Chondrocyte (in vitro differentiated cells): Measurements from ENCODE around the gene GNG7. TPM values are rescaled to one million over a fixed set of nuclear protein-coding genes. Genes with fewer than 3 reads are reported as not detected.
"Not testable (repeated sequence)": the region's sequence is repeated elsewhere in the genome, so short reads cannot be mapped to it uniquely, and the experiment has no call there.

Experiments used
- DNase-seq: peaks from one replicate; pipeline ENCODE4 v3.0.0; 2021; ENCODE audit warnings: mixed read lengths, low spot score
- H3K27ac Mint-ChIP-seq: one replicate; pipeline ENCODE4 v1.8.0; 2021; ENCODE audit warnings: mild to moderate bottlenecking, moderate library complexity, mixed read lengths; ENCODE audit not compliant: unreplicated experiment
- H3K27me3 Mint-ChIP-seq: 2 replicates; pipeline ENCODE4 v1.8.0; 2021; ENCODE audit warnings: low read depth, mixed read lengths
- H3K36me3 Mint-ChIP-seq: 2 replicates; pipeline ENCODE4 v1.8.0; 2021; ENCODE audit warnings: low read depth, mixed read lengths
- H3K4me1 Mint-ChIP-seq: 2 replicates; pipeline ENCODE4 v1.8.0; 2021; ENCODE audit warnings: low read depth, mild to moderate bottlenecking, mixed read lengths
- H3K4me3 Mint-ChIP-seq: one replicate; pipeline ENCODE4 v1.8.0; 2021; ENCODE audit warnings: mild to moderate bottlenecking, moderate library complexity, mixed read lengths; ENCODE audit not compliant: unreplicated experiment
- H3K9me3 Mint-ChIP-seq: 2 replicates; pipeline ENCODE4 v1.8.0; 2021; ENCODE audit warnings: low read depth, mixed read lengths
- CTCF ChIP-seq: fragments of 200-600 bp; sonication (generic); IDR thresholded peaks from 2 replicates; pipeline ENCODE4 v1.5.0; 2021; ENCODE audit warnings: antibody characterized with exemption, mild to moderate bottlenecking, moderate library complexity
- total RNA-seq: library from RNA; stranded (reverse); gene quantifications from 3 replicates; pipeline ENCODE4 v1.2.1, GENCODE V29; 2021

The GNG7 gene
- total RNA-seq, 1 donor from 2014 or later, result 1.9 TPM

GRCh38 chr19:2646866-2647535 is 55.5 kb downstream of the GNG7 start:
- no peaks in the 10 kb centered on the region for H3K9me3 Mint-ChIP-seq
- H3K36me3 Mint-ChIP-seq, result no peaks in the 10 kb centered on the region
- no peak for TF ChIP-seq CTCF
- H3K4me3 Mint-ChIP-seq, result no peak overlapping the region
- no peaks in the 10 kb centered on the region for H3K27me3 Mint-ChIP-seq
- H3K27ac Mint-ChIP-seq, result no peak overlapping the region
- no peak for DNase-seq
- no peaks in the 10 kb centered on the region for H3K4me1 Mint-ChIP-seq

- Mint-ChIP-seq H3K27ac (no peak overlapping the region), H3K4me3 (no peak overlapping the region), H3K36me3 (no peaks in the 10 kb centered on the region), H3K9me3 (no peaks in the 10 kb centered on the region), H3K4me1 (no peaks in the 10 kb centered on the region), H3K27me3 (no peaks in the 10 kb centered on the region)
- DNase-seq, result no peak
- no peak for TF ChIP-seq CTCF
These were observed 56.7 kb downstream of the GNG7 start for GRCh38 chr19:2645826-2646225.

- not testable (repeated sequence) for H3K27ac Mint-ChIP-seq, H3K4me1 Mint-ChIP-seq, H3K4me3 Mint-ChIP-seq, H3K9me3 Mint-ChIP-seq, DNase-seq, H3K27me3 Mint-ChIP-seq, H3K36me3 Mint-ChIP-seq
These were observed 59.3 kb downstream of the GNG7 start for GRCh38 chr19:2643123-2643737.

GRCh38 chr19:2641332-2641698 is 61.2 kb downstream of the GNG7 start:
- no peak for TF ChIP-seq CTCF
- peaks cover 12% of the 10 kb centered on the region for H3K4me1 Mint-ChIP-seq
- no peak overlapping the region for H3K4me3 Mint-ChIP-seq

GRCh38 chr19:2640563-2641331 is 61.7 kb downstream of the GNG7 start:
- H3K9me3 Mint-ChIP-seq, result no peaks in the 10 kb centered on the region

More at GRCh38 chr19:2641332-2641698, 61.2 kb downstream of the GNG7 start:
- Mint-ChIP-seq H3K9me3 (no peaks in the 10 kb centered on the region), H3K27me3 (no peaks in the 10 kb centered on the region), H3K27ac (no peak overlapping the region), H3K36me3 (no peaks in the 10 kb centered on the region)
- no peak for DNase-seq

More at GRCh38 chr19:2640563-2641331, 61.7 kb downstream of the GNG7 start:
- no peak overlapping the region for H3K27ac Mint-ChIP-seq
- no peaks in the 10 kb centered on the region for H3K36me3 Mint-ChIP-seq
- H3K27me3 Mint-ChIP-seq, result no peaks in the 10 kb centered on the region
- peaks cover 12% of the 10 kb centered on the region for H3K4me1 Mint-ChIP-seq
- no peak for DNase-seq
- TF ChIP-seq CTCF, result no peak
- H3K4me3 Mint-ChIP-seq, result no peak overlapping the region
